ENCODE measurements around the gene CTBP2. TPM values are rescaled to one million over a fixed set of nuclear protein-coding genes. Genes with fewer than 3 reads are reported as not detected.

Gene CTBP2
- total and polyA plus RNA-seq, 2 of the 13 experiments (the other 11 are each of a cell fraction or from before 2014, with no cell fraction given), result 0.08 TPM; not detected in 1

- Histone ChIP-seq H4K20me1 (ENCODE audit: insufficient read depth, low read length) (no peaks in the 10 kb centered on the region), H3K27ac (ENCODE audit: extremely low read length, insufficient read depth, low read length) (no peak overlapping the region), H3K36me3 (replicated peaks in 1 of 2; ENCODE audit: control insufficient read depth in 1 of 2, insufficient read depth in 2 of 2, low read length in 2 of 2) (no peaks in the 10 kb centered on the region), H3K4me2 (ENCODE audit: low read depth, low read length) (no peak overlapping the region), H3K9ac (ENCODE audit: insufficient read depth, low read depth, low read length) (no peak overlapping the region), H3K9me3 (ENCODE audit: low read length) (no peaks in the 10 kb centered on the region), H2AFZ (ENCODE audit: low read length) (no peak overlapping the region), H3K79me2 (ENCODE audit: insufficient read depth, low read length) (no peaks in the 10 kb centered on the region), H3K4me3 (replicated peaks in 1 of 3; ENCODE audit: insufficient read depth in 1 of 3, low read depth in 2 of 3, low read length in 3 of 3) (no peak overlapping the region), H3K4me1 (ENCODE audit: insufficient read depth, low read length) (no peaks in the 10 kb centered on the region; the same call in 1 of the 2 replicates), H3K27me3 (ENCODE audit: control insufficient read depth in 1 of 2, insufficient read depth in 2 of 2, low read length in 2 of 2) (peaks cover 3 to 44% of the 10 kb centered on the region in 2 experiments; a peak in 4 of 5 replicates)
- ATAC-seq, result no peak
- DNase-seq (ENCODE audit: low spot score), result no peak
- BruUV-seq (replicated peaks), result no TSS peak
- ChIA-PET POLR2A (no interaction called here), CTCF (ENCODE audit: low intra/inter-chr PET ratio, low total read pairs) (no interaction called here)
- TF ChIP-seq KDM1A (CRISPR knock-in tag; IDR thresholded peaks at IDR 0.05), result no peak
- no peak for TF ChIP-seq ZNF333 (CRISPR knock-in tag; IDR thresholded peaks at IDR 0.05; ENCODE audit: borderline replicate concordance)
- TF ChIP-seq MLXIP (CRISPR knock-in tag; IDR thresholded peaks at IDR 0.05; ENCODE audit: borderline replicate concordance), result no peak
- no peak for TF ChIP-seq MTERF4 (CRISPR knock-in tag; IDR thresholded peaks at IDR 0.05)
- TF ChIP-seq ZMYM2 (CRISPR knock-in tag; IDR thresholded peaks at IDR 0.05), result no peak
- no peak for TF ChIP-seq HNF1A (IDR thresholded peaks at IDR 0.05; ENCODE audit: low read depth)
- no peak for TF ChIP-seq HNF1A (CRISPR knock-in tag; IDR thresholded peaks at IDR 0.05; ENCODE audit: borderline replicate concordance)
- TF ChIP-seq ZNF687 (CRISPR knock-in tag; IDR thresholded peaks at IDR 0.05), result no peak
- TF ChIP-seq PLRG1 (conservative IDR thresholded peaks at IDR 0.05), result no peak
- TF ChIP-seq ZNF607 (CRISPR knock-in tag; IDR thresholded peaks at IDR 0.05; ENCODE audit: borderline replicate concordance), result no peak
- FAIRE-seq, result no peak
- intact Hi-C loops (cut with micrococcal nuclease; ENCODE audit: unreplicated experiment), result no loop called here
- in situ Hi-C loops (cut with HindIII; ENCODE audit: extremely low pct_ligation_motif_present, low pct_unique_long_range_greater_than_20kb), result no loop called here
These were observed 68.5 kb downstream of the CTBP2 start for GRCh38 chr10:125091891-125092290.

All from HepG2 (cell line).